Mesenchymal stem cell (in vitro differentiated cells and primary cell): ENCODE data around the gene RERE.

Experiments used
- DNase-seq: peaks from one replicate; pipeline ENCODE4 v3.0.0-alpha.2; 2013
- H2AFZ ChIP-seq: one replicate; pipeline ENCODE4 v1.6.1; 2013; ENCODE audit warnings: low read depth, mild to moderate bottlenecking, control low read depth, inconsistent platforms, low read length, moderate library complexity
- H2AK5ac ChIP-seq: 2 replicates; pipeline ENCODE4 v1.6.1; 2013; ENCODE audit warnings: low read length, moderate library complexity, mild to moderate bottlenecking, inconsistent platforms; ENCODE audit not compliant: severe bottlenecking
- H2BK120ac ChIP-seq: one replicate; pipeline ENCODE4 v1.6.1; 2013; ENCODE audit warnings: low read depth, mild to moderate bottlenecking, inconsistent platforms, low read length, moderate library complexity
- H2BK12ac ChIP-seq, 2 experiments: one replicate each; pipeline ENCODE4 v1.6.1; 2013; ENCODE audit warnings: inconsistent platforms in 2 of 2, low read length in 2 of 2, mild to moderate bottlenecking in 2 of 2, moderate library complexity in 2 of 2, control low read depth in 1 of 2
- H2BK15ac ChIP-seq: one replicate; pipeline ENCODE4 v1.6.1; 2013; ENCODE audit warnings: mild to moderate bottlenecking, low read depth, inconsistent platforms; ENCODE audit not compliant: poor library complexity, severe bottlenecking
- H2BK5ac ChIP-seq: 2 replicates; pipeline ENCODE4 v1.6.1; 2013; ENCODE audit warnings: low read depth, mild to moderate bottlenecking, low read length, control low read depth, inconsistent platforms; ENCODE audit not compliant: poor library complexity, severe bottlenecking
- H3K14ac ChIP-seq, 2 experiments: one replicate each; pipeline ENCODE4 v1.6.1; 2013; ENCODE audit warnings: inconsistent platforms in 2 of 2, low read length in 2 of 2, control low read depth in 1 of 2, mild to moderate bottlenecking in 1 of 2, moderate library complexity in 1 of 2
- H3K18ac ChIP-seq, 2 experiments: one replicate each; pipeline ENCODE4 v1.6.1; 2013; ENCODE audit warnings: inconsistent platforms in 2 of 2, low read length in 2 of 2, control low read depth in 1 of 2, low read depth in 1 of 2, mild to moderate bottlenecking in 1 of 2
- H3K23ac ChIP-seq, 2 experiments: one replicate each; pipeline ENCODE4 v1.6.1; 2013; ENCODE audit warnings: inconsistent platforms in 2 of 2, low read length in 2 of 2, mild to moderate bottlenecking in 2 of 2, moderate library complexity in 2 of 2, control low read depth in 1 of 2
- H3K27ac ChIP-seq: 2 replicates; pipeline ENCODE4 v1.5.1; 2013; ENCODE audit warnings: mild to moderate bottlenecking, moderate library complexity, low read length, control low read depth, inconsistent platforms; ENCODE audit not compliant: poor library complexity, severe bottlenecking
- H3K27me3 ChIP-seq, 2 experiments: 2 replicates each; pipeline versions ENCODE4 v1.6.1 to v1.7.0; 2013; ENCODE audit warnings: low read length in 2 of 2, mild to moderate bottlenecking in 2 of 2, moderate library complexity in 2 of 2, control low read depth in 1 of 2, inconsistent platforms in 1 of 2; ENCODE audit not compliant: control insufficient read depth in 1 of 2, insufficient read depth in 1 of 2
- H3K36me3 ChIP-seq, 2 experiments: 2 replicates each; pipeline versions ENCODE4 v1.6.1 to v1.7.0; 2013; ENCODE audit warnings: low read length in 2 of 2, control low read depth in 1 of 2, inconsistent platforms in 1 of 2, low read depth in 1 of 2, mild to moderate bottlenecking in 1 of 2; ENCODE audit not compliant: insufficient read depth in 2 of 2, control insufficient read depth in 1 of 2
- H3K4ac ChIP-seq, 2 experiments: one replicate each; pipeline ENCODE4 v1.6.1; 2013; ENCODE audit warnings: inconsistent platforms in 2 of 2, low read length in 2 of 2, mild to moderate bottlenecking in 2 of 2, moderate library complexity in 2 of 2, control low read depth in 1 of 2, low read depth in 1 of 2
- H3K4me1 ChIP-seq: 2 replicates; pipeline ENCODE4 v1.6.1; 2013; ENCODE audit warnings: low read depth, low read length, control low read depth; ENCODE audit not compliant: control insufficient read depth, insufficient read depth
- H3K4me2 ChIP-seq: 2 replicates; pipeline ENCODE4 v1.6.1; 2013; ENCODE audit warnings: low read length, mild to moderate bottlenecking, inconsistent platforms; ENCODE audit not compliant: poor library complexity, severe bottlenecking
- H3K4me3 ChIP-seq, 2 experiments: 2 replicates each; pipeline versions ENCODE4 v1.5.1 to v1.7.0; 2013; ENCODE audit warnings: low read length in 2 of 2, mild to moderate bottlenecking in 2 of 2, control low read depth in 1 of 2, low read depth in 1 of 2; ENCODE audit not compliant: insufficient read depth in 1 of 2
- H3K79me1 ChIP-seq: replicated peaks from 2 replicates; pipeline ENCODE4 v1.6.1; 2013; ENCODE audit warnings: mild to moderate bottlenecking, control low read depth, low read length, inconsistent platforms; ENCODE audit not compliant: poor library complexity, severe bottlenecking
- H3K9ac ChIP-seq: 2 replicates; pipeline ENCODE4 v1.7.0; 2013; ENCODE audit warnings: mild to moderate bottlenecking, low read length, moderate library complexity
- H3K9me3 ChIP-seq: 2 replicates; pipeline ENCODE4 v1.7.0; 2013; ENCODE audit warnings: mild to moderate bottlenecking, low read length; ENCODE audit not compliant: control insufficient read depth
- H4K8ac ChIP-seq: one replicate; pipeline ENCODE4 v1.6.1; 2013; ENCODE audit warnings: inconsistent platforms, mild to moderate bottlenecking, low read length, moderate library complexity
- H4K91ac ChIP-seq: one replicate; pipeline ENCODE4 v1.6.1; 2013; ENCODE audit warnings: mild to moderate bottlenecking, low read length, inconsistent platforms
- WGBS: methylation state at CpG from one replicate; pipeline ENCODE4 v1.1.7; 2013; ENCODE audit warnings: mixed read lengths; 5-methylcytosine and 5-hydroxymethylcytosine counted together

The RERE gene

DNA sequence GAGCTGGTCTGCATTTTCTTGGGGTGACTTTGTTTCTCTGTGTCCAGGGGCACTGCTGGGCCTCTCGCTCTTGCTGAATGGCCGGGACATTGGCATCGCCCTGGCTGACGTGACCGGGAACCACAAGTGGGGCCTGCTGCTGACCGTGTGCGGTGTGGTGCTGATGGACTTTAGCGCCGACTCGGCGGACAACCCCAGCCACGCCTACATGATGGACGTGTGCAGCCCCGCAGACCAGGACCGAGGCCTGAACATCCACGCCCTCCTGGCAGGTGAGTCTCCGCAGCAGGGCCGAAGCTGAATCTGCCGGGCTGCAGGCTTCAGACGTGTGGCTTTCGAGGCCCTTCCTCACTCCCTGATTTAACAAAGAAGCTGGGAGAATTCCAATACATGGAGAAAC lies 491.7 kb downstream of the RERE start:
- Histone ChIP-seq H3K4me3 (no peak overlapping the region), H3K36me3 (peaks cover 0 to 12% of the 10 kb centered on the region in 2 experiments), H2BK12ac (no peak overlapping the region), H3K4me2 (no peak overlapping the region), H3K9me3 (no peaks in the 10 kb centered on the region), H2BK120ac (no peak overlapping the region), H3K23ac (no peak overlapping the region), H2BK5ac (no peak overlapping the region), H3K4ac (no peak overlapping the region), H3K18ac (no peak overlapping the region), H3K27me3 (no peaks in the 10 kb centered on the region), H3K14ac (no peak overlapping the region), H3K4me1 (peaks cover 6% of the 10 kb centered on the region), H4K91ac (no peak overlapping the region), H2AK5ac (no peak overlapping the region), H2AFZ (no peak overlapping the region), H3K27ac (no peak overlapping the region), H2BK15ac (no peak overlapping the region), H3K79me1 (no peaks in the 10 kb centered on the region), H3K9ac (no peak overlapping the region), H4K8ac (peak overlapping the region; percentile 13)
- no peak for DNase-seq
- WGBS = 90% methylated on average over 18 of the region's 21 CpGs

GRCh38 chr1:8324176-8324810 lies 493.1 kb downstream of the RERE start:
- no peak overlapping the region for H4K91ac ChIP-seq
- no peak overlapping the region for H3K4me3 ChIP-seq
- no peak for DNase-seq
- no peak overlapping the region for H2AFZ ChIP-seq
- H3K79me1 ChIP-seq = no peaks in the 10 kb centered on the region
- no peak overlapping the region for H3K9ac ChIP-seq
- H4K8ac ChIP-seq = no peak overlapping the region
- H2BK120ac ChIP-seq = no peak overlapping the region
- H3K23ac ChIP-seq = no peak overlapping the region
- no peaks in the 10 kb centered on the region for H3K27me3 ChIP-seq
- H3K4me2 ChIP-seq = no peak overlapping the region
- no peak overlapping the region for H3K4ac ChIP-seq
- H3K14ac ChIP-seq = no peak overlapping the region
- H2AK5ac ChIP-seq = no peak overlapping the region
- H3K4me1 ChIP-seq = peaks cover under 1% of the 10 kb centered on the region
- no peak overlapping the region for H2BK12ac ChIP-seq
- WGBS = 93% methylated on average over 31 of the region's 32 CpGs
- no peak overlapping the region for H2BK5ac ChIP-seq
- H3K36me3 ChIP-seq = peaks cover 0 to 12% of the 10 kb centered on the region in 2 experiments
- H3K9me3 ChIP-seq = no peaks in the 10 kb centered on the region
- H2BK15ac ChIP-seq = no peak overlapping the region
- H3K18ac ChIP-seq = no peak overlapping the region
- no peak overlapping the region for H3K27ac ChIP-seq

GRCh38 chr1:8323706-8324105 lies 493.7 kb downstream of the RERE start:
- WGBS = 66% methylated on average over 11 of the region's 11 CpGs
- Histone ChIP-seq H3K23ac (no peak overlapping the region), H3K36me3 (peaks cover 0 to 12% of the 10 kb centered on the region in 2 experiments), H3K27ac (no peak overlapping the region), H3K9ac (no peak overlapping the region), H4K8ac (no peak overlapping the region), H3K27me3 (no peaks in the 10 kb centered on the region), H3K9me3 (no peaks in the 10 kb centered on the region), H3K4me3 (no peak overlapping the region), H2BK5ac (no peak overlapping the region), H2BK12ac (no peak overlapping the region), H3K4ac (no peak overlapping the region), H3K4me2 (no peak overlapping the region), H4K91ac (no peak overlapping the region), H2BK15ac (no peak overlapping the region), H3K79me1 (no peaks in the 10 kb centered on the region), H3K14ac (no peak overlapping the region), H2AFZ (no peak overlapping the region), H3K18ac (no peak overlapping the region), H2AK5ac (no peak overlapping the region), H3K4me1 (no peaks in the 10 kb centered on the region), H2BK120ac (no peak overlapping the region)
- DNase-seq = no peak

- Histone ChIP-seq H4K8ac (no peak overlapping the region), H3K14ac (no peak overlapping the region), H3K23ac (no peak overlapping the region), H2BK15ac (no peak overlapping the region), H2BK120ac (no peak overlapping the region), H3K9ac (no peak overlapping the region), H3K4me2 (no peak overlapping the region), H3K4me3 (no peak overlapping the region), H3K4me1 (peaks cover 10% of the 10 kb centered on the region), H2AK5ac (no peak overlapping the region), H3K4ac (no peak overlapping the region), H3K18ac (no peak overlapping the region), H3K27ac (no peak overlapping the region), H2BK5ac (no peak overlapping the region), H3K79me1 (no peaks in the 10 kb centered on the region), H3K9me3 (no peaks in the 10 kb centered on the region), H4K91ac (no peak overlapping the region), H3K27me3 (no peaks in the 10 kb centered on the region), H2AFZ (no peak overlapping the region), H3K36me3 (peaks cover 0 to 7% of the 10 kb centered on the region in 2 experiments), H2BK12ac (no peak overlapping the region)
- 87% methylated on average over 3 of the region's 3 CpGs for WGBS
- DNase-seq = no peak
Observed at GRCh38 chr1:8321612-8322011, 495.8 kb downstream of the RERE start.
